ENCODE data around the gene TREX2. TPM values are rescaled to one million over a fixed set of nuclear protein-coding genes. Genes with fewer than 3 reads are reported as not detected.

The TREX2 gene, protein sequence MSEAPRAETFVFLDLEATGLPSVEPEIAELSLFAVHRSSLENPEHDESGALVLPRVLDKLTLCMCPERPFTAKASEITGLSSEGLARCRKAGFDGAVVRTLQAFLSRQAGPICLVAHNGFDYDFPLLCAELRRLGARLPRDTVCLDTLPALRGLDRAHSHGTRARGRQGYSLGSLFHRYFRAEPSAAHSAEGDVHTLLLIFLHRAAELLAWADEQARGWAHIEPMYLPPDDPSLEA
- 2.8 and 4.4 TPM in 2 replicates for total RNA-seq

DNA sequence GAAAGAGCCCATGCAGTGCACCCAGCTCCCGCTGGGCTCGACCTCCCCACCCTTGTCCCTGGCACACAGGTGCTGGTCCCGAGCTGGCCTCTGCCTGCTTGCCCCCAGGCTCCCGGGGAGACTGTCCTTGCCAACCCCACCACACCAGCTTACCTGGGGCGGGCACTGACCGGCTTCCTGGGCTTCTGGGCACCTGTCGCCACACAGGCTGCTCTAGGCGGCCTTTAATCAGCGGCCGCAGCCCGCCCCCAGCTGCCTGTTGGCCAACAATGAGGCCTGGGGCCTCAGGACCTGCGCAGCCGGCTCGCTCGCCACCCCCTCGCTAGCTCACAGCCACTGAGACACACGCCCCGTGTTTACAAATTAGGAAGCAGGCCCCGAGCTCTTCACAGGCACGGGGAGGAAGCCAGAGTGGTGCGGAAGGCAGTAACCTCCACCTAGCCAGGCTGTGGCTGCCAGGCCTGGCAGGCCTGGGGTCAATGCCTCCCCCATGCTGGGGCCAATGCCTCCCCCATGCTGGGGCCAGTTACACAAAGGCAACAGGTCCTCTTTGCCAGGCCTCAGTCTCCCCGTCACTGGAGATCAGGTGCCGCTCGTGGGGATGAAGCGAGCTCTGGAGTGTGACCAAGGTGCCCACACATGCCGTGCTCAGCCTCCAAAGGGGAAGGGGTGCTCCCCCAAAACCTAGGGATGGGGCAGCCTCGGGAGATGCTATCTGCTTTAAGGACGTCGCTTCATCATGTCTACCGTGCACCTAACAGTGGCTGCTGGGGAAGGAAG, at the start of gene TREX2:
Gene TREX2, minus strand, starts transcription at position 201 of the 780 bp plus-strand sequence. CDS start 626 bp downstream, outside the sequence.

DNA sequence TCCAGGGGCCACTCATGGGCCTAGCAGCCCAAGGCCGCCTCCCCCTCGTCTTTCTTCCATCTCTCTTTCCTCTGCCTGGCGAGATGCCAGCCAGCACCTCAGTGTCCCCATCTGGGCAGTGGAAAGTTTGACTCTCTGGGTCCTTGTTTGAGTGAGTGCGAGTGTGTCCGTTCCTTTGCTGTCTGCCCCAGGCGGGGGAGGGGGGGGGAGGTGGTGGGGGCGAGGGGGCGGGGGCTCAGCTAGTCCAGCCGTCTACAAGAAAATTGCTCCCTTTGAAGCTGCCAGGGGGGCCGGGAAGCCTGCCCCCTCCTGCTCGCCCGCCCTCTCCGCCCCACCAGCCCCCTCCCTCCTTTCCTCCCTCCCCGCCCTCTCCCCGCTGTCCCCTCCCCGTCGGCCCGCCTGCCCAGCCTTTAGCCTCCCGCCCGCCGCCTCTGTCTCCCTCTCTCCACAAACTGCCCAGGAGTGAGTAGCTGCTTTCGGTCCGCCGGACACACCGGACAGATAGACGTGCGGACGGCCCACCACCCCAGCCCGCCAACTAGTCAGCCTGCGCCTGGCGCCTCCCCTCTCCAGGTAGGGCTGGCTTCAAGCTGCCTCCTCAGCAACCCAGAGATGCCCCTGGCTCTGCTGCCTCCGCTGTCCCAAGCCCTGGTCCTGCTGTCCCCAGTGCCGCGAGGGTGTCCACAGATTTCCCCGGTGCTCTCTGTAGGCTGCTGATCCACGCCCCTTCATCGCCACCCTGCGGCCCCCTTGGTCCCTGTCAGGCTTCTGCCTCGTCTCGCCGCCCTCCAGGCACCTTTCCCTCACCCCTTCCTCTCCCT, 48.9 kb upstream of the TREX2 start, which contains the start of gene BGN:
Gene BGN, plus strand, starts transcription at position 440 of the 821 bp plus-strand sequence. CDS start 9,652 bp downstream, outside the sequence.

DNA sequence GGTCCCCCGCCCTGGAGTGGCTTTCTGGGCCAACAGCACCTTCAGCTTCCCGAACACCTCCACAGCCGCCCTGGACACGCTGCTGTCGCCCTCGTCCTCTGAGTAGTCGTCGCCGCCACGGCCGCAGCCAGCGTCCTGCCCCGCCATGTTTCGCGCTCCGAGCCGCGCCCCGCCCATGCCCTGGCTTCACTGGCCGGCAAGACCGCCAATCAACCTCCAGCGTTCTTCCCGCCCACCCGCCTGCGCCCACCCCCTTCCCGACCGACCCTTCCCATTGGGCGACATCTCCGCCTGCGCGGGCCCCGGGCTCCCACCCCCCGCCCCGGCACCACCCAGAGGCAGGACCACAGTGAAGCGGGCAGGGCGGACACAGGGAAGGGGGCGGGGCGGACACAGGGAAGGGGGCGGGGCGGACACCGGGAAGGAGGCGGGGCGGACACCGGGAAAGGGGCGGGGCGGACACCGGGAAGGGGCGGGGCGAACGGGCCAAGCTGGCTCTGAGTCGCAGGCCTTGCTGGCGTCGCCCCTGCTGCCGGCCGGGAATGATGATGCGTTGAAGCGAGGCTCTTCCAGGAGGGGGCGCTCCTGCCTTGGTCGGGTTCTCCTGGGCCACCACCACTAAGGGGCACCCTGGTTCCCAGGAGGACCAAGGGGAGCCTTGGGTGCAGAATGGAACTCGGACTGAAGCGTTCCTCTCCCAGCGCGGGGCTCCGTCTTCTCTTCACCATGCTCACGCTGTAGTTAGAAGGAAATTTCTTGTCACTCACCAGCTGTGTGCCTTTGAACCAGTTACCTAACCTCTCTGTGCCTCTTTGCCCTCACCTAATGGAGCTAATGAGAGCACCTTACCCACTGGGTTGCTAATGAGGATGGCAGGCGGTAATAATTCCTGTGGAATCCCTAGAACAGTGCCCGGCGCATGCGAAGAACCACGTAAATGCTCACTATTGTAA, 24.8 kb upstream of the TREX2 start, which contains the start of gene HAUS7:
Gene HAUS7, minus strand, starts transcription at position 166 of the 953 bp plus-strand sequence. Its CDS starts 19 bp downstream, at position 147.

DNA sequence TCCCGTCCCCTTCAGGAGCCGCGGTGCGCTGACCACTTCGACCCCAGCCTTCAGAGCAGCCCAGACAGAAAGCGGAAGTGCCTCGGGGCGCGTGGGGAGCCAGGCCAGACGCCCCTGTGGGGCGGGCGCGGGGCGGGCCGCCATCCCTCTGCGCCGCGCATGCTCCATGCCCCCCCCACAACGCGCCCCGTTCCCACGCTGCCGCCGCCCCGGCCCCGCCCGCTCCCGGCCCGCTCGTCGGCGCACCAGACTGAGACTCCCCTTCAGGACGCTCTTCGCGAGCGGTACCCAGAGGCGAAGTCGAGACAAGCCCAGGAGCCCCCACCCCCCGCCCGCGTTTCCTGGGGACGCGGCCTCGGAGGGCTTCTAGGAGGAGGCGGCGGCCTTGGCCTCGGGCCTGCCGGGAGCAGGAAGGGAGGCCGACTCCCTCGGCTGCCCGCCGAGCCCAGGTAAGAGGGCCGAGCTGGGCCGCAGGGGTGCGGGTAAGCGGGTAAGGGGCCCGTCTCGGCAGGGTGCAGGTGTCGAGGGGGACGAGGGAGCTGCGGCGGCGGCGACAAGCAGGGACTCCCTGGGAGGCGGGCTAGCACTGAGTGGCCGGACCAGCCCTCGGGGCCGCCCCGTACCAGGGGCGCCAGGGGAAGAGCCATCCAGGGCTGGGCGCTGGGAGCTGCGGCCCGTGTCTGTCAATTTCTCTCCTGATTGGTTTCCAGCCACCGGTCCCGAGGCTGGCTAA, 34.4 kb downstream of the TREX2 start, which contains the start of gene ZFP92:
Gene ZFP92, plus strand, starts transcription at position 218 of the 733 bp plus-strand sequence. CDS start 6,851 bp downstream, outside the sequence.

DNA sequence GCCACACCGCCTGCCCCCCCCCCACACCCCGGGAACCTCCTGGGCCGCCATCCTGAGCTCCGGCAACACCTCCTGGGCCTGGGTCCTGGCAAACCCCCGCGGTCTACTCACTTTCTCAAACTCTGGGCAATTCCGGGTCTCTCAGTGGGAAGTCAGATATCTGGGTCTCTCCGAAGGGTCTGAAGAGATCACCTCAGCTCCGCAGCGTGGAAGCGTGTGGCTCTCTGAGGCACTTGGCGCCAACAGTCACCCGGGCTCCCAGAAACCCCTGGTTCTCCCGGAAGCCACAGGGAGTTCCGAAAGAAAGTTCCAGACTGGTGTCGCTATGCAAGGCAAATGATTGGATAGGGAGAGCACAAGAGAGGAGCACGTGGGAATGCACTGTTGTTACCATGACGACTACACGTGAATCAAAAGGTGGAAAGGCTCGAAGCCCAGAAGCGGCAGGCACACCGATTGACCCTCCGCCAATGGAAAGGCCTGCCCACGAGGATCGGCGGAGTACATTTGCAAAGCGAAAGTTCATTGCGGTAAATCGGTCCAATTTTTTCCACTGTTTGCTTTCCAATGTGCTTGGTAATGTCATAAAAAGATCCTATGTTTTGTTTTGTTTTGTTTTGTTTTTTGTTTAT, 44.6 kb downstream of the TREX2 start, which contains the start of gene PNMA6E:
Gene PNMA6E, minus strand, starts transcription at position 218 of the 632 bp plus-strand sequence. CDS start 2,501 bp downstream, outside the sequence.

Other genes starting within 250 kb of the TREX2 start
- not detected in 2 replicates for gene PNMA6F, start 124.3 kb downstream of the TREX2 start, total RNA-seq
- 7.7 and 8.2 TPM in 2 replicates for gene ZNF275, start 111.9 kb downstream of the TREX2 start, total RNA-seq
- gene PNMA6E, start 44.7 kb downstream of the TREX2 start, total RNA-seq: not detected in 2 replicates
- 0.19 and 0.28 TPM in 2 replicates for gene ZFP92, start 34.6 kb downstream of the TREX2 start, total RNA-seq
- gene HAUS7, start 24.5 kb upstream of the TREX2 start, total RNA-seq: 12.7 and 31.1 TPM in 2 replicates
- gene BGN, start 48.9 kb upstream of the TREX2 start, total RNA-seq: 43.9 and 56.4 TPM in 2 replicates
- gene ATP2B3, start 71.6 kb upstream of the TREX2 start, total RNA-seq: not detected in 2 replicates
- 25.9 and 48.5 TPM in 2 replicates for gene CCNQ, start 153.1 kb upstream of the TREX2 start, total RNA-seq
- gene DUSP9, start 201.1 kb upstream of the TREX2 start, total RNA-seq: under 0.01 TPM in 1 of 2 replicates, not detected in the other
- under 0.01 and 0.85 TPM in 2 replicates for gene PNCK, start 227.8 kb upstream of the TREX2 start, total RNA-seq
- 2.3 and 13.0 TPM in 2 replicates for gene SLC6A8, start 241.9 kb upstream of the TREX2 start, total RNA-seq

Data from regular cardiac myocyte (primary cell).